GM19438 (cell line): ENCODE results near the gene TMEM175.

ENCODE experiments used
- ATAC-seq: cut with Tn5 transposase; IDR thresholded peaks from one replicate; pipeline ENCODE4 v1.9.1; 2021; ENCODE audit warnings: low read depth; ENCODE audit not compliant: unreplicated experiment

TMEM175 gene

GRCh38 chr4:957231-957580 is 24.9 kb downstream of the TMEM175 start:
- no peak for ATAC-seq

- no peak for ATAC-seq
These were observed 25.5 kb downstream of the TMEM175 start for GRCh38 chr4:957581-958313.

- ATAC-seq = no peak
These were observed 26.0 kb downstream of the TMEM175 start for GRCh38 chr4:958314-958665.

GRCh38 chr4:958696-959337 is 26.6 kb downstream of the TMEM175 start:
- no peak for ATAC-seq

GRCh38 chr4:959338-960139 is 27.3 kb downstream of the TMEM175 start:
- no peak for ATAC-seq

GRCh38 chr4:960140-960635 is 27.9 kb downstream of the TMEM175 start:
- no peak for ATAC-seq

- no peak for ATAC-seq
These were observed 28.5 kb downstream of the TMEM175 start for GRCh38 chr4:960636-961350.

- no peak for ATAC-seq
These were observed 29.3 kb downstream of the TMEM175 start for GRCh38 chr4:961351-962230.

GRCh38 chr4:962231-963208 is 30.3 kb downstream of the TMEM175 start:
- ATAC-seq = no peak

GRCh38 chr4:963276-964225 is 31.3 kb downstream of the TMEM175 start:
- no peak for ATAC-seq

GRCh38 chr4:964346-965025 is 32.2 kb downstream of the TMEM175 start:
- no peak for ATAC-seq

GRCh38 chr4:965048-965765 is 32.9 kb downstream of the TMEM175 start:
- no peak for ATAC-seq

GRCh38 chr4:965766-966134 is 33.5 kb downstream of the TMEM175 start:
- ATAC-seq = no peak

GRCh38 chr4:966266-967112 is 34.2 kb downstream of the TMEM175 start:
- ATAC-seq = no peak
